Sciatic nerve (tissue), 2 donors: ENCODE measurements around the gene TRIOBP. TPM values are rescaled to one million over a fixed set of nuclear protein-coding genes. Genes with fewer than 3 reads are reported as not detected.

Source experiments
- ATAC-seq: fragments of 200-7000 bp; cut with Tn5 transposase; one replicate; pipeline ENCODE4 v1.9.1; 2020; ENCODE audit warnings: mild to moderate bottlenecking, moderate library complexity
- DNase-seq: peaks from one replicate; pipeline ENCODE4 v3.0.0-alpha.2; 2020; ENCODE audit warnings: low spot score
- intact Hi-C: fragments of 100-400 bp; cut with DNase I; formaldehyde crosslinking; loops from one replicate; pipeline ENCODE4 v1.14.2; 2022
- total RNA-seq: library from RNA; stranded (reverse); fragmentation: NEBNext Ultra II Directional; extraction: Animal tissue kit (Norgen Biotek cat#: 25700); gene quantifications from one replicate; pipeline ENCODE4 v1.2.1, GENCODE V29; 2021
- donor health status: DM: no; HTN: no; CAD: no.
- donor health status: DM: no; HTN: no; CAD: no.

The TRIOBP gene
- total RNA-seq, 1 donor from 2014 or later = 84.0 TPM

DNA sequence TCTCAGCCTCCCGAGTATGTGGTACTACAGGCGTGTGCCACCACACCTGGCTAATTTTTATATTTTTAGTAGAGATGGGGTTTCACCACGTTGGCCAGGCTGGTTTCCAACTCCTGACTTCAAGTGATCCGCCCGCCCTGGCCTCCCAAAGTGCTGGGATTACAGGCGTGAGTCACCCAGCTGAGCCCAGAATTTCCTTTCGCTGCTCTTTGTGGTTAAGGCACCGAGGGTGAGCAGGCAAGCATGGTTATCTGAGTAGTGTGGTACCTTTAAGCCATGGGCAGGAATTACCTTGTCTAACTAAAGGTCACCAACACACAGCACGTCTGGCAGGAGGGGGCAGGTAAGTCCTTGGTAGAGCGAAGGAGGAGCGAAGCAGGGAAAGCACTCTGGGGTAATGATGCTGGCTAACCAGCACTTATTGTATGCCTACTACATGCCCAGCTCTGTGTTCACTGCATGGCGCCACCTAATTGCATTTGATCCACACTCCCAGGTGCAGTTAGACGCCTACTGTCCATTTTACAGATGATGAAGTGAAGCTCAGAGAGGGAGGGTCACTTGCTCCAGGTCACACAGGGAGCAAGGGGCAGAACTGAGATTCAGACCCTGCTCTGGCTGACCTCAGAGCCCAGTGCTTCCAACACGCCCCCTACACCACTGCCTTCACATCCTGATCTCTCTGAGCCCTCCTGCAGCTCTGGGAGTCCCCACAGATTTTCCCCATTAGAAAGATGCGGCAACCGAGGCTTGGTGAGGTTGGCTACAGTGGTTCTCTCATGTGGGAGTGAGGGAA lies 45.7 kb downstream of the TRIOBP start:
- ATAC-seq = no peak
- DNase-seq = no peak

DNA sequence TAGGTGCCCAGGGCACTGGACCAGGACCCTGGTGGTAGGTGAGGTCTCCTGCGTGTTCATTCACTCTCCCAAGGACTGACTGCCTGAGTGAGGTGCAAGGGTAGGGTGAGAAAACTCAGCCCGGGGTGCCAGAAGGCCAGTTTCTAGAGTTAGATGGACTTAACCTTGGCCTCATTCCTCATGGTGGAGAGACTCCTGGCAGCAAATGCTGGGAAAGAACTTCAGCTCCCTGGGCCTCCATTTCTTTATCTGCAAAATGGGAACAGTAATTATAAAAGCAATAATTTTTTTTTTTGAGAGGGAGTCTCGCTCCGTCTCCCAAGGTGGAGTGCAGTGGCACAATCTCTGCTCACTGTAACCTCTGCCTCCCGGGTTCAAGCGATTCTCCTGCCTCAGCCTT lies 47.7 kb downstream of the TRIOBP start:
- intact Hi-C loops = no loop called here
- DNase-seq (no peak), ATAC-seq (no peak)

More for the DNA sequence above, 45.7 kb downstream of the TRIOBP start:
- intact Hi-C loops = no loop called here

DNA sequence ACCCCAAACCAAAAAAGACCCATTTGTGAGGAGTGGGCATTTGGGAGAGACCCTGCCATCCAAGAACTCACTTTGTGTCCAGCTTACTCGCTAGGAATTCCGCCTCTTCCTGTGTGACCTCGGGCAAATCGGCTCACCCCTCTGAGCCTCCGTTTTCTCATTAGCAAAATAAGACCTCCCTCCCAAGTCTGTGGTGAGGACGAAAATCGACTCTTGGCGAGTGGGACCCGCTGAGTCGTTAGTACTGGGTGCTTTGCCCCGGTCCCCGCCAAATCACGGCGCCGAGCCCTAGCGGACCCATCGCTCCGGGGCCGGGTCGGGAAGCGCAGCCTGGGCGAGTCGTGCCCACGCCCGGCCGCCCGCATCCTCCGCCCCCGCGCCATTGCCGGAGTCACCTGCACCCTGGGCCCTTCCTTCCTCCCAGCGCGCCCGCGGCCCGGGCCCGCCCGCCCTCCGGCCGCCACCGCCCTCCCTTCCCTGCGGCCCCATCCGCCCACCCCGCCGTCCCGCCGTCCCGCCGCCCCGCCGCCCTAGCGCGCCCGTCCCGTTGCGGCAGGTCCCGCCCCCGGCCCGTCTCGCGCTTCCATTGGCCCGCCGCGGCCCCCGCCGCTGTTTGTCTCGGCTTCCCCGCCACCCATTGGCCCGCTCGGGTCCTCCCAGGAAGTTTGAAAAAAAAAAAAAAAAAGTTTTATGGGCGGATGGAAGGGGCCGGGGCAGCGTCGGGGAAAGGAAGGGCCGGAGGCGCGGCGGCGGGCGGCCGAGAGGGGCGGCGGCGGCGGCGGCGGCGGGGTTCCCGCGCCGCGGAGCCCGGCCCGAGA lies 48.9 kb downstream of the TRIOBP start:
- intact Hi-C loops = no loop called here
- peak; percentile 76 for ATAC-seq

DNA sequence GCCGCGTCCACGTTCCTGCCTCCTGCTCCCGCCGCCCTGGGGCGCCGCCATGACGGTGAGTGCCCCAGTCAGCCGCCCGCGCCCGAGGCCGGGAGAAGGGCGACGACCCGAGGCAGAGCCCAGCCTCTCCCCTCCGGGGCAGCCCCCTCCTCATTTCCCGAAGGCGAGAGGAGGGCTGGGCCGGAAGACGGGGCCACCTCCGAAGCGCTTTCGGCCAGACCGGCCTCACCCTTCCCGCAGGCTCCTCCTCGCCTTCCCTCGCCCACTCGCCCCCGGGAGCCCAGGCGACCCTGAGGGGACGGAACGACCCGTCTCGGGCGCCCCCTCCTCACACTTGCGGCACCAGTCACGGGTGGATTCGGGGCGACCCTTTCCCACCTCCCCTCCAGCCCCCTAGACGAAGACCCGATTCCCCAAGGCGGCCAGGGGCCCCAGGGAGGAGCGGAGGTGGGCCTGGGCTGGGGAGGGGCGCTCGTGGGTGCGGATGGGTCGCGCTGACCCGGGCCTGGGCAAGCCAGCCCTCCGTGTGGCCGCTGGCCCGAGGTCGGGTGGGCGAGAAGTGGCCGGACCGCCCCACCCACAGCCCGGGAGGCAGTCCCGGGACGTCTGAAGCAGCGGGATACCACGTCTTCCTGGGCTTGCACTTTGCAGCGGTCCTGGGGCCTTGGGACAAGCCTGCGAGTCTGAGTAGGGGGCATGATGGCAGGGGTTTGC lies 49.7 kb downstream of the TRIOBP start:
- DNase-seq (no peak), ATAC-seq (peak; percentile 23)
- intact Hi-C loops = no loop called here

More for the DNA sequence above, 48.9 kb downstream of the TRIOBP start:
- peak; percentile 94 for DNase-seq

DNA sequence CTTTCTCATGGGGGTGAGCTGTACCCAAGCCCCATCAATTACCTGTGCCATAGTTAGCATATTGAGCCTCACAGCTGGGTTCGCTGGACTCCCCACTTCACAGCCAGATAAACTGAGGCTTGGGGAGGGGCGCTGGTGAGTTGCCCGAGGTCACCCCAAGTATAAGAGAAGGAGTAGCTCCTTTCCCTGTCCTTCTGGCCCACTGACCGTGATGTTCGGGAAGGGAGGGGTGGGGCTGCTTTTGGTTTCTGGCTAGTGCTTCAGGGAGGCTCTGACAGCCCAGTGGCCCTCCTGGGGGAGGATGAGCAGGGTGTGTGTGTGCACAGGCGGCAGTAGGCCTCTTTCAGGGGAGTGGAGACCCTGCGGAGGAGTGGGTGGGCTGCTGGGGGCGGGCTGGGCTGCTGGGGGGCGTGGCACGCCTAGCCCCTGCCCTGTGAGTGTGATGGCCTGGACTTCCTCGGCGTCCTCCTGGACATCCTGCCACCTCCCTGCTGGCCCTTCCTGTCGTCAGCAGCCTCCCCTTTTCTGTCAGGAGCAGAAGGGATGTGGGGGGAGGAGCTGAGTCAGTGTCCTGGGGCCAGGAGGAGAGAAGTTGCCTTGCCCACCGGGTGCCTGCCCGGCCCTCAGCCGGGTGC lies 50.3 kb downstream of the TRIOBP start:
- ATAC-seq = peak; percentile 9
- intact Hi-C loops = no loop called here
- DNase-seq = no peak

DNA sequence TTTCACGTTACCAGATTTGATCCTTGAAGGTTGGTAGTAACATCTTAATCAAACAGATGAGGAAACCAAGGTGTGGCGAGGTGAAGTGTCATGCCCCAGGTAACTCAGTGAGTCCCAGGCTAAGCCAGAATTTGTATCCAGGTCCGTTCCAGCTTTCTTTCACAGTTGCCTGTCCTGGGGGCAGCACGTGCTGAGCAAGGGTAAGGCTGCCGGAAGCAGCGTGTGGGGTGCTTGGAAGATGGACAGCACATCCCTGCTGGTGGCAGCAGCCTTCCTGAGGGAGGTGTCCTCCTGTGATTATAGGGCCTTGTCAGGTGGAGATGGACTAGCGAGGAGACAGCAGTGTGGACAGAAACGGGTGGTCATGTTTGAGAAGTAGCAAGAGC lies 50.9 kb downstream of the TRIOBP start:
- DNase-seq = no peak
- no peak for ATAC-seq
- intact Hi-C loops = no loop called here

DNA sequence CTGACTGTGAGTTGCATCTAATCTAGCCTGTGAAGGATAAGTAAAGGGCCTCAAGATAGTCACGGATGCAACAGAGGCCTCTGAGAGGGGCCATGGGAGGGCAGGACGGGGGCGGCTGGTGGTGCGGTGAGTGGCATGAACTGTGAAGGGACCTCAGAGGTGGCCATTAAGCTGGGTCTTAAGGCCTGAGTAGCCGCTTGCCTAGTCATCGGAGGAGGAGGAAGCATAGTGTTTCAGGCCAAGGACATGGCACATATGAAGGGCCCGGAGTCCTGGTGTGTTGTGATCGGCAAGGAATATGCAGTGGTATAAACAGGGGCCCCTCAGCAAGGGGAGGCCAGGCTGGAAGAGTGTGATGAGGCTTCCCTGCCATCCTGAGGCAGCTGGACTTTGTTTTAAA lies 51.8 kb downstream of the TRIOBP start:
- intact Hi-C loops = no loop called here

DNA sequence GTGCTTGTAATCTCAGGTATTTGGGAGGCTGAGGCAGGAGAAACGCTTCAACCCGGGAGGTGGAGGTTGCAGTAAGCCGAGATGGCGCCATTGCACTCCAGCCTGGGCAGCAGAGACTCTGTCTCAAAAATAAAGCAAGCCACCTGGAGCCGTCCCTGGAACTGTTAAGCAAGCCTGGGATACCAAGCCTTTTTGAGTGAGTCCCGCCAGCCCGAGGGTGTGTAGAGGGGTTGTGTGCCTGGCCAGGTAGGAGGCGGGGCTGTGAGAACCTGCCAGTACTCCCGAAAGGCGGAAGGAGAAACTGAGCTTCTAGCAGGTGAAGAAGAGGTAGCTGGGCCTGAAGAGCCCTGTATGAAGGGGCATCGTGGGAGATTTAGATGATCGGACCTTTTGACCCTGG lies 52.4 kb downstream of the TRIOBP start:
- ATAC-seq (no peak), DNase-seq (no peak)
- intact Hi-C loops = no loop called here

More for the DNA sequence above, 51.8 kb downstream of the TRIOBP start:
- DNase-seq (no peak), ATAC-seq (no peak)

DNA sequence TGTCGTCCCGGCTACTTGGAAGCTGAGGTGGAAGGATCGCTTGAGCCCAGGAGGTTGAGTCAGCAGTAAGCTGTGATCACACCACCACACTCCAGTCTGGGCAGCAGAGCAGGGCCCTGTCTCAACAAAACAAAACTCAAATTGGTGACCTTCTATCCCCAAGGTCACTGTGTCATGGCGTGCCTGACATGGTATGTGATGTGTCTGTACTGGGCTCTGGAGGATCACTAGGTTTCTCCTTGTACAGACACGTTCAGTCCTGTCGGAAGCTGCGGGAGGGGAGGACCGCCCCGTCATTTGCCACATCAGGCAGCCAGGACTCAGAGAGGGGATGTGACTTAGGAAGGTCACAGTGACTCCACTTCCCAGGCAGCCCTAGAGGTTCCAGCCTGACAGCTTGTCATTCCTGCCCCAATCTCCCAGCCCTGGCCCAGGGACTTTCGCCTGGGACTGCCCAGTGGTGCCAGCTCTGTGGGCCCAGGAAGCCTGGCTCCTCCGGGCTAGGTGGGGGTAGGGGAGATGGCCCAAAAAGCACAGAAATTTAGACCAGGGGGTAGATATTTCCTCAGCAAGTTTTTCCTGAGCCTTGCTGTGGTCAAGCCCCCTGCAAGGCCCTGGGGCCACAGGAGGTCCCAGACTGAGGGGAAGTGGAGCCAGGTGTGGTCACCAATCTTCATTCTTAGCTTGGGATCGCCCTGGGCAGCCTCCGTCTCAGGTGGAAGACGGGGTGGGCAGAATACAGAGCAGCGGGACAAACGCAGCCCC lies 53.2 kb downstream of the TRIOBP start:
- intact Hi-C loops = no loop called here

DNA sequence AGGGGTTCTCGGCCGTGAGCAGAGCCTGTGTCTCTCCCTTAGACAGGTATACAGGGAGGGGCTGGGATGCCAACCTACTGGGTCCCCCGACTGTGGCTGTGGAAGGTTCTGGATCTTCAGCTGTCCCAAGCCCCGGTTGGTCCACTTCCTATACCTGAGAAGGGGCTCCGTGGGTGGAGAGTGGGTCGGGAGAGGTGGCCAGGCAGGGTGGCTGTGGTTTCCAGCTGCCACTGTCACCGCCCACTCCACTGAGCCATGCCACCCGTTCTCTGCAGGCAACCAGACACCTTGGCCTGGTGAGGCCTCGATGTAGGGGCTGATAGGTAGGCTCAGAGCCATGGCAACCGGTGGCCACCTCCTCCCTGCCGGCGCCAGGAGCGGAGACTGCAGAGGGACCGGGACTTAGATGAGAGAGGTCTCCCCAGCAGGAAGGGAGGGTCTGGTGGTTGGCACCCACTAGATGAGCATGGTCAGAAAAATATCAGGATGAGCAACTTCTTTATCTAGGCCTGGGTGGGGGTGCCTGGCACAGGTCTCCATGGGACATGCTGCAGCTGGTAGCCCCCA lies 53.8 kb downstream of the TRIOBP start:
- ATAC-seq = no peak
- DNase-seq = no peak
- intact Hi-C loops = no loop called here

More for the DNA sequence above, 53.2 kb downstream of the TRIOBP start:
- ATAC-seq = no peak
- no peak for DNase-seq

DNA sequence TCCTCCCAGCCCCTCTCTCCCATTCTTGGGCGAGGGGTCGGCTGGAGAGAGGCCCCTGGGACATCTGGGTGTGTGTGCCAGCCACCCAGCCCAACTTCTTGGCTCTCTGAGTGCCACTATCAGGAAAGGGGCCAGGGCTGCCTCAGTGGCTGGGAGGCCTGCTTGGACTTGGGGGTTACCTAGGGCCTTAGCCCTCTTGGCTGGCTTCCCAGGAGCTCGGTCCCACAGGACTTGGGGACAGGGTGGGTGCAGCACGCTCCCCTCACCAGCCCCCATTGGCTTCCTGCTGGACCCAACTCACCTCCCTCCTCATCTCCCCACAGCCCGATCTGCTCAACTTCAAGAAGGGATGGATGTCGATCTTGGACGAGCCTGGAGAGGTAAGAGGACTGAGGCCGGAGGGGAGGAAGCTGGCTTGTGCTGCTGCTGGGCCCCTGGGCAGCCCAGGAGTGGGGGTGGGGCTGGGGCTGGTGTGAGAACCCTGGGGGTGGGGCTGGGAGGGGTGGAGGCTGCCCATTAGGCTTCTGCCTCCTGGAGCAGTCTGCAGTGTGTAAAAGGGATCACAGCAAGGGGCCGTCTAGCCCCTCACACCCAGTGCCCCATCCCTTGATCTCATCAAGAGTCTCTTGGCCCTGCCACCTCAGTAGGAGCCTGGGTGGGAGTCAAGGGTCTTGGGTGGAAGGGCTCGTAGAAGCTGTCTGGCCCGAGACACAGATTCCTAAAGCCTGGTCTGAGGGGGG lies 54.8 kb downstream of the TRIOBP start:
- intact Hi-C loops = no loop called here
- no peak for DNase-seq
- peak; percentile 1 for ATAC-seq

DNA sequence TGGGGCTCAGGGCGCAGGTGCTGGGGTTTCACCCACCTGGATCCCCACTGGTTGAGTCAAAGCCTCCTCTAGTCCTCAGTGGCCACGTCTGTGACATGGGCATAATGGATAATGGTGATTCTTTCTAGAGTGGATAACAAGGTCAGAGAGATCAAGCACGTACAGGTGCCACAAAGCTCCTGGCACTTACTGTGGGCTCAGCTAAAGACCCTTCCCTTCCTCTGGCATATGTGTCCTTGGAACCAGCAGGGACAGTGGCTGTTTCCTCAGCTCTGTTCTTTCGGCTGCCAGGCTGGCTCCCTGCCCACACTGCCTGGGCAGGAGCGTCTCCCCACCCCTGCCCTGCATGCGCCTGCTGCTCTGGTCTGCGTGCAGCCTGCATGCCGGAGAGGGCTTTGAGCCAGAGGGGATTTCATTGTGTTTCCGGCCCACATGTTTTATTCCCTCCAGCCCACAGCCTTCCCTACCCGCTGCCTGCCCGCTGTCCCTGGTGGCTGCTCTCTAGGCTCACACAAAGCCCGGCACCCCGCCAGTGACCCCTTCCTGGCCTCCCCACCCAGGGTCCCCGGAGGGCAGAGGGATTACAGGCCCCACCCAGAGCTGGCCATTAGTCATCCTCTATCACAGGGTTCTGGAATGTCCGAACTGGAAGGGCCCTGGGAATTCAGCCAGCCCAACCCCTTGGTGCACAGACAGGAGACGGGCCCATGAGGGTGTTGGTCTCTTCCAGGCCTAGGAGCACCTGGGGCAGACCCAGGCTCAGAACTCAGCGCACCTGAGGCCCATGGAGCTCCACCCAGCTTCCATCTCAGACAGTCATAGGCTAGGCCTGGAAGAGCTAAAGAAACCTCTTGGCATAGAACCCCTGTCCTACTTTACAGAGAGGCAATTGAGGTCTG lies 55.6 kb downstream of the TRIOBP start:
- intact Hi-C loops = no loop called here
- DNase-seq (peak; percentile 91), ATAC-seq (peak; percentile 84)

DNA sequence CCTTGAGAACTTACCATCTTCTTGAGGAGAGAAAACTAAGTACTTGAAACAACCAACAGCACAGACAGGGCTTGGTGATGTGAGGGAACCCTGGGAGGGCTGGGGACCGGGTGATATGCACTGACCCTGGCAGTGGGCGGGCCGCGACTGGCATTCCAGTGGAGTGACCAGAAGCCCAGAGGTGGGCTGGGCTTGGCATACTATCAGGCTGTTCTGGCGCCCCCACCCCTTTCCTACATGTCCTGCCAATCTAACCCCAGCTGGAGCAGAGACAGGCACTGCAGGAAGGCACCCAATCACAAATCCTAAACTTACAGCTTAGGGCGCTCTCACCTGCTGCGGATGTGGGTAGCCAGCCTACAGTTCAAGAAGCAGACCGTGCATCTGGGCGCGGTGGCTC lies 56.9 kb downstream of the TRIOBP start:
- DNase-seq (no peak), ATAC-seq (no peak)
- intact Hi-C loops = no loop called here

DNA sequence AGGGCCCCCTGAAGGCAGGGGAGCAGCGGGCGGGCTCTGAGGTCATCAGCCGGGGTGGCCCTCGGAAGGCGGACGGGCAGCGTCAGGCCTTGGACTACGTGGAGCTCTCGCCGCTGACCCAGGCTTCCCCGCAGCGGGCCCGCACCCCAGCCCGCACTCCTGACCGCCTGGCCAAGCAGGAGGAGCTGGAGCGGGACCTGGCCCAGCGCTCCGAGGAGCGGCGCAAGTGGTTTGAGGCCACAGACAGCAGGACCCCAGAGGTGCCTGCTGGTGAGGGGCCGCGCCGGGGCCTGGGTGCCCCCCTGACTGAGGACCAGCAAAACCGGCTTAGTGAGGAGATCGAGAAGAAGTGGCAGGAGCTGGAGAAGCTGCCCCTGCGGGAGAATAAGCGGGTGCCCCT lies 60.8 kb downstream of the TRIOBP start:
- no peak for DNase-seq
- ATAC-seq = no peak
- intact Hi-C loops = no loop called here

DNA sequence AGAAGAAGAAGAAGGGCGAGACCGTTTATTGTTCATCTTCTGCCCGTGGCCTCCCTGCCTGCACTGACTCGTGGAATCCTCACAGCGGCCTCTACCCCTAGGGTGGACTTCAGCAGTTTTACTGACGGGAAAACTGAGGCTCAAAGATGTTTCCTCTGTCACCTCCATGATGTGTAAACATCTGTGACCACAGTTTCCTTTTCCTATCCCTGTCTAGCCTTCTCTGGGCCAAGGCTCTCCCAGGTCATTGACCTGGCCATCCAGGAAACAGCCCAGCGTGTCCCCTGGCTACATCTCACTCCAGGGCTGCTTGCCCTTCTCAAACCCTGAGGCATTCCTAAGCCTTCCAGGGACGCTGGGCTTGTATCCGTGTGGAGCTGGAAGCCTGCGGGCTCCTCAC lies 61.8 kb downstream of the TRIOBP start:
- intact Hi-C loops = no loop called here
- no peak for DNase-seq
- ATAC-seq = no peak

DNA sequence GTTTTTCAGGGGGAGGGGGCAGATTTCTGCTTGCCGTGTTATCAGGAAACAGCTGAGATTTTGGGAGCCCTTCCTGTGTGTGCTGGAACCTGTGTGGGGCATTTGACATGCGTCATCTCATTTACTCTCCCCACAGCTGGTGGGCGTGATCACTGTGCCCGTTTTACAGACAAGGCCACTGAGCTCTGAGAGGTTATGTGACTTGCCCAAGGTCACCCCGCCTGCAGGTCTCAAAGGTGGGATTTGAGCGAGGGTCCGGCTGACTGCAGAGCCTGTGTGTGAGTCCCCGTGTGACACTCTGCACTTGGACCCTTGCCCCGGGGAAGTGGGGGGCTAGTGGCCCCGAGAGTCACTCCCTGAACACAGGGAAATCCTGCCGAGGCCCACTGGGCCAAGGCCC lies 62.4 kb downstream of the TRIOBP start:
- intact Hi-C loops = no loop called here
- DNase-seq = no peak
- ATAC-seq = no peak

DNA sequence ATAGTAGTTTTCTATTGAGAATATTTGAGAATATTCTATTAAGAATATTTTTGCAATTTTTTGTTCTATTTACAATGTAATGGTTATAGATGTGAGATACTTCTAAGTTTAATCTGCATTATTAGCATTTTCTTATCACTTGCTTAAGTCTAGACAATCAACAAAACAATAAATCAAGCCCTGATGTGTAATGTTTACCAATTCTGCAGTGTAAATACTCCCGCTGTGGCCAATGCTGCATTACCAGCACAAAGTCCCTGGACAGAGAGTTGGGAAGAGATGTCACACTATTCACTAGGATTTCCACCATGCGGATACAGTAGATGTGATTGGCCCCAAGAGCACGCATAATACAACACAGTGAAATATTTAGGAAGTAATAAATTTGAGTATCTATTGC lies 63.3 kb downstream of the TRIOBP start:
- no peak for ATAC-seq
- no peak for DNase-seq

More for the DNA sequence above, 63.3 kb downstream of the TRIOBP start:
- intact Hi-C loops = no loop called here
